GM12878 (cell line): ENCODE results near the gene PARPBP. TPM values are rescaled to one million over a fixed set of nuclear protein-coding genes. Genes with fewer than 3 reads are reported as not detected.

Experiments used
- ATAC-seq: fragments of 200-7000 bp; cut with Tn5 transposase; 3 replicates; pipeline ENCODE4 v1.9.1; 2020; ENCODE audit warnings: mild to moderate bottlenecking, moderate library complexity
- BruUV-seq: library from RNA; stranded (reverse); fragments of 400-500 nt; replicated peaks from 2 replicates; lab custom pipeline; 2021; lab: Mats Ljungman, UMichigan
- CTCF ChIA-PET: fragments of 300-600 bp; sonication (Branson Sonifier 250); formaldehyde crosslinking; extraction: SDS; loops from one replicate; lab custom pipeline; 2021; ENCODE audit warnings: inconsistent platforms; lab: Yijun Ruan, JAX
- POLR2A ChIA-PET: fragments of 350-600 bp; formaldehyde crosslinking; extraction: SDS; loops from one replicate; lab custom pipeline; 2021; ENCODE audit warnings: inconsistent platforms; lab: Charles Lee
- RAD21 ChIA-PET: fragments of 300-600 bp; sonication (Branson Sonifier 250); formaldehyde crosslinking; loops from one replicate; lab custom pipeline; 2023; ENCODE audit warnings: antibody characterized with exemption; ENCODE audit not compliant: unreplicated experiment; lab: Charles Lee
- SMC1A ChIA-PET: fragments of 300-600 bp; sonication (Branson Sonifier 250); formaldehyde crosslinking; loops from one replicate; lab custom pipeline; 2023; ENCODE audit not compliant: unreplicated experiment, uncharacterized antibody; lab: Charles Lee
- DNase-seq: peaks from one replicate; pipeline ENCODE4 v3.0.0-alpha.2; 2011; ENCODE audit warnings: low read depth, low spot score
- FAIRE-seq: peaks from 3 replicates; lab custom pipeline; 2011; peaks lifted over from hg19 to GRCh38; lab: Jason Lieb, UNC
- H2AFZ ChIP-seq: 2 replicates; pipeline ENCODE4 v1.6.0; 2011; ENCODE audit warnings: low read depth, low read length, control low read depth; ENCODE audit not compliant: control insufficient read depth
- H3K27ac ChIP-seq: 2 replicates; pipeline ENCODE4 v1.5.1; 2011; ENCODE audit warnings: control low read depth; ENCODE audit not compliant: control insufficient read depth, insufficient read depth
- H3K27me3 ChIP-seq, 2 experiments: replicated peaks in 1 of 2; 2 replicates each; pipeline versions ENCODE4 v1.6.0 to v1.6.1; 2011; ENCODE audit warnings: low read length in 1 of 2; ENCODE audit not compliant: control insufficient read depth in 2 of 2, insufficient read depth in 2 of 2
- H3K36me3 ChIP-seq, 2 experiments: 2 replicates each; pipeline ENCODE4 v1.5.1; 2011; ENCODE audit warnings: low read length in 1 of 2; ENCODE audit not compliant: control insufficient read depth in 2 of 2, insufficient read depth in 2 of 2
- H3K4me1 ChIP-seq: 2 replicates; pipeline ENCODE4 v1.6.1; 2011; ENCODE audit warnings: mild to moderate bottlenecking, low read length, moderate library complexity, mixed read lengths; ENCODE audit not compliant: control insufficient read depth, insufficient read depth
- H3K4me2 ChIP-seq: 2 replicates; pipeline ENCODE4 v1.6.0; 2011; ENCODE audit warnings: control low read depth; ENCODE audit not compliant: control insufficient read depth, insufficient read depth
- H3K4me3 ChIP-seq: fragments of 200-600 bp; sonication (generic); 2 replicates; pipeline ENCODE4 v1.5.1; 2016
- H3K79me2 ChIP-seq: 2 replicates; pipeline ENCODE4 v1.6.0; 2011; ENCODE audit warnings: low read length; ENCODE audit not compliant: control insufficient read depth, insufficient read depth
- H3K9ac ChIP-seq: 2 replicates; pipeline ENCODE4 v1.8.0; 2011; ENCODE audit warnings: low read length, control low read depth, mixed read lengths; ENCODE audit not compliant: control insufficient read depth, insufficient read depth
- H3K9me3 ChIP-seq: replicated peaks from 3 replicates; pipeline ENCODE4 v1.5.1; 2011; ENCODE audit warnings: mild to moderate bottlenecking, low read length; ENCODE audit not compliant: control insufficient read depth, insufficient read depth
- H4K20me1 ChIP-seq: 2 replicates; pipeline ENCODE4 v1.6.0; 2011; ENCODE audit not compliant: control insufficient read depth, insufficient read depth
- EED ChIP-seq: sonication (generic); IDR thresholded peaks from 2 replicates; pipeline ENCODE4 v1.6.1; 2016; ENCODE audit warnings: antibody characterized with exemption, low read depth
- EGR1 ChIP-seq, 2 experiments: IDR thresholded peaks; 1 replicate in 1 of 2; 2 replicates in 1 of 2; pipeline ENCODE4 v1.6.1; 2011 to 2012; ENCODE audit warnings: low read depth in 2 of 2, low read length in 2 of 2, borderline replicate concordance in 1 of 2, mild to moderate bottlenecking in 1 of 2, moderate library complexity in 1 of 2
- ELK1 ChIP-seq: IDR thresholded peaks from 2 replicates; pipeline ENCODE4 v1.6.1; 2012; ENCODE audit warnings: low read depth, low read length, improper control_type of control experiment
- JUND ChIP-seq: IDR thresholded peaks from 2 replicates; pipeline ENCODE4 v1.6.1; 2012; ENCODE audit warnings: low read depth, mild to moderate bottlenecking, low read length, improper control_type of control experiment, moderate library complexity
- NR2C1 ChIP-seq: fragments of 450-650 bp; IDR thresholded peaks from 2 replicates; pipeline ENCODE4 v1.6.1; 2017; ENCODE audit warnings: antibody characterized with exemption, mild to moderate bottlenecking, moderate library complexity
- POU2F2 ChIP-seq: IDR thresholded peaks from 3 replicates; pipeline ENCODE4 v1.6.1; 2011; ENCODE audit warnings: low read depth, mild to moderate bottlenecking, low read length, borderline replicate concordance
- SP1 ChIP-seq: IDR thresholded peaks from one replicate; pipeline ENCODE4 v1.6.1; 2011; ENCODE audit warnings: low read depth, low read length
- SPI1 ChIP-seq: IDR thresholded peaks from 2 replicates; pipeline ENCODE4 v1.6.1; 2011; ENCODE audit warnings: low read depth, mild to moderate bottlenecking, low read length, moderate library complexity, borderline replicate concordance; ENCODE audit not compliant: insufficient read depth
- SRF ChIP-seq, 2 experiments: IDR thresholded peaks; 2 replicates each; pipeline ENCODE4 v1.6.1; 2011; ENCODE audit warnings: low read depth in 2 of 2, low read length in 2 of 2, mild to moderate bottlenecking in 1 of 2, moderate library complexity in 1 of 2
- TBL1XR1 ChIP-seq: IDR thresholded peaks from 2 replicates; pipeline ENCODE4 v1.6.1; 2012; ENCODE audit warnings: low read depth, low read length, improper control_type of control experiment
- TCF3 ChIP-seq: IDR thresholded peaks from 2 replicates; pipeline ENCODE4 v1.6.1; 2012; ENCODE audit warnings: low read depth, mild to moderate bottlenecking, low read length, borderline replicate concordance; ENCODE audit not compliant: insufficient read depth
- ZBTB11 ChIP-seq: fragments of 450-650 bp; formaldehyde crosslinking; IDR thresholded peaks from 2 replicates; pipeline ENCODE4 v1.5.0; 2022; ENCODE audit warnings: mild to moderate bottlenecking, missing genetic modification characterization
- ZSCAN29 ChIP-seq: fragments of 450-650 bp; IDR thresholded peaks from 2 replicates; pipeline ENCODE4 v1.6.1; 2017; ENCODE audit warnings: mild to moderate bottlenecking, moderate library complexity
- WGBS: methylation state at CpG from one replicate; pipeline ENCODE4 v1.1.6; 2016; ENCODE audit warnings: low lambda C conversion rate; ENCODE audit not compliant: insufficient replicate concordance, insufficient coverage; ENCODE audit errors: missing lambda C conversion rate; 5-methylcytosine and 5-hydroxymethylcytosine counted together
- in situ Hi-C: fragments of 300-500 bp; cut with MboI; formaldehyde crosslinking; loops from 9 replicates; pipeline ENCODE4 v1.14.3; 2018; ENCODE audit warnings: mixed read lengths
- intact Hi-C: fragments of 100-400 bp; cut with micrococcal nuclease; formaldehyde crosslinking; loops from one replicate; pipeline ENCODE4 v1.14.2; 2022; ENCODE audit not compliant: unreplicated experiment
- polyA plus RNA-seq, 11 experiments: library from polyadenylated mRNA; depleted of rRNA in 4 of 11; unstranded in 6 of 11; stranded (reverse) in 5 of 11; fragments of >200 nt; fragmentation: Nextera tagmentation in 4 of 11; fragmentation: Illumina TruSeq in 1 of 11; extraction: Ambion mirVana in 4 of 11; extraction: Trizol in 1 of 11; gene quantifications; 1 replicate in 1 of 11; 2 replicates in 10 of 11; pipeline versions ENCODE4 v1.2.1 to v1.2.3, GENCODE V29; 2011 to 2016; ENCODE audit warnings: inconsistent platforms in 2 of 11, missing spikeins in 2 of 11, low read depth in 1 of 11
- total RNA-seq, 4 experiments: library from RNA; depleted of rRNA in 3 of 4; stranded (reverse); fragments of >200 nt in 3 of 4; fragmentation: Illumina TruSeq in 1 of 4; extraction: Trizol in 1 of 4; gene quantifications; 2 replicates each; pipeline versions ENCODE4 v1.2.1 to v1.2.3, GENCODE V29; 2013 to 2021
- TF ChIP-seq, protein P1 (sequence below): fragments of 150-350 bp; IDR thresholded peaks from 2 replicates; pipeline ENCODE4 v1.6.1; 2016; ENCODE audit warnings: low read depth, low read length
- TF ChIP-seq, protein P2 (sequence below): IDR thresholded peaks from 2 replicates; pipeline ENCODE4 v1.6.1; 2012; ENCODE audit warnings: low read length, inconsistent platforms

Gene PARPBP
- total and polyA plus RNA-seq, 10 of the 15 experiments (the other 5 are each of a cell fraction or from before 2014, with no cell fraction given): 20.3 to 57.7 (median 32.4) TPM

- FAIRE-seq (no peak), ATAC-seq (no peak), DNase-seq (no peak)
- ChIA-PET SMC1A (no interaction called here), RAD21 (no interaction called here), POLR2A (no interaction called here), CTCF (no interaction called here)
- H3K79me2 ChIP-seq: no peaks in the 10 kb centered on the region
- BruUV-seq: no TSS peak
- H3K4me3 ChIP-seq: no peak overlapping the region
- in situ Hi-C loops: no loop called here
- no peaks in the 10 kb centered on the region; a peak in 1 of 4 replicates for H3K36me3 ChIP-seq
- H3K27me3 ChIP-seq: no peaks in the 10 kb centered on the region
- H2AFZ ChIP-seq: no peak overlapping the region
- WGBS: 99% methylated on average over 4 of the region's 4 CpGs
- no peaks in the 10 kb centered on the region for H3K4me1 ChIP-seq
- intact Hi-C loops: no loop called here
- H3K4me2 ChIP-seq: no peak overlapping the region
- H3K9me3 ChIP-seq: no peaks in the 10 kb centered on the region; the same call in 2 of the 3 replicates
- H4K20me1 ChIP-seq: no peaks in the 10 kb centered on the region
- no peak overlapping the region for H3K27ac ChIP-seq
- H3K9ac ChIP-seq: no peak overlapping the region
- no peak for TF ChIP-seq EED
- TF ChIP-seq, protein P1, sequence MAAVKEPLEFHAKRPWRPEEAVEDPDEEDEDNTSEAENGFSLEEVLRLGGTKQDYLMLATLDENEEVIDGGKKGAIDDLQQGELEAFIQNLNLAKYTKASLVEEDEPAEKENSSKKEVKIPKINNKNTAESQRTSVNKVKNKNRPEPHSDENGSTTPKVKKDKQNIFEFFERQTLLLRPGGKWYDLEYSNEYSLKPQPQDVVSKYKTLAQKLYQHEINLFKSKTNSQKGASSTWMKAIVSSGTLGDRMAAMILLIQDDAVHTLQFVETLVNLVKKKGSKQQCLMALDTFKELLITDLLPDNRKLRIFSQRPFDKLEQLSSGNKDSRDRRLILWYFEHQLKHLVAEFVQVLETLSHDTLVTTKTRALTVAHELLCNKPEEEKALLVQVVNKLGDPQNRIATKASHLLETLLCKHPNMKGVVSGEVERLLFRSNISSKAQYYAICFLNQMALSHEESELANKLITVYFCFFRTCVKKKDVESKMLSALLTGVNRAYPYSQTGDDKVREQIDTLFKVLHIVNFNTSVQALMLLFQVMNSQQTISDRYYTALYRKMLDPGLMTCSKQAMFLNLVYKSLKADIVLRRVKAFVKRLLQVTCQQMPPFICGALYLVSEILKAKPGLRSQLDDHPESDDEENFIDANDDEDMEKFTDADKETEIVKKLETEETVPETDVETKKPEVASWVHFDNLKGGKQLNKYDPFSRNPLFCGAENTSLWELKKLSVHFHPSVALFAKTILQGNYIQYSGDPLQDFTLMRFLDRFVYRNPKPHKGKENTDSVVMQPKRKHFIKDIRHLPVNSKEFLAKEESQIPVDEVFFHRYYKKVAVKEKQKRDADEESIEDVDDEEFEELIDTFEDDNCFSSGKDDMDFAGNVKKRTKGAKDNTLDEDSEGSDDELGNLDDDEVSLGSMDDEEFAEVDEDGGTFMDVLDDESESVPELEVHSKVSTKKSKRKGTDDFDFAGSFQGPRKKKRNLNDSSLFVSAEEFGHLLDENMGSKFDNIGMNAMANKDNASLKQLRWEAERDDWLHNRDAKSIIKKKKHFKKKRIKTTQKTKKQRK: no peak
- TF ChIP-seq EGR1 (IDR thresholded peaks at IDR 0.05; ENCODE audit: borderline replicate concordance in 1 of 2, low read depth in 2 of 2, low read length in 2 of 2): no peak
- no peak for TF ChIP-seq SRF (IDR thresholded peaks at IDR 0.05; ENCODE audit: low read depth in 2 of 2, low read length in 2 of 2)
- TF ChIP-seq, protein P2, sequence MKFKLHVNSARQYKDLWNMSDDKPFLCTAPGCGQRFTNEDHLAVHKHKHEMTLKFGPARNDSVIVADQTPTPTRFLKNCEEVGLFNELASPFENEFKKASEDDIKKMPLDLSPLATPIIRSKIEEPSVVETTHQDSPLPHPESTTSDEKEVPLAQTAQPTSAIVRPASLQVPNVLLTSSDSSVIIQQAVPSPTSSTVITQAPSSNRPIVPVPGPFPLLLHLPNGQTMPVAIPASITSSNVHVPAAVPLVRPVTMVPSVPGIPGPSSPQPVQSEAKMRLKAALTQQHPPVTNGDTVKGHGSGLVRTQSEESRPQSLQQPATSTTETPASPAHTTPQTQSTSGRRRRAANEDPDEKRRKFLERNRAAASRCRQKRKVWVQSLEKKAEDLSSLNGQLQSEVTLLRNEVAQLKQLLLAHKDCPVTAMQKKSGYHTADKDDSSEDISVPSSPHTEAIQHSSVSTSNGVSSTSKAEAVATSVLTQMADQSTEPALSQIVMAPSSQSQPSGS: no peak
- TF ChIP-seq JUND: no peak
- TF ChIP-seq ELK1: no peak
- no peak for TF ChIP-seq ZSCAN29
- no peak for TF ChIP-seq POU2F2
- no peak for TF ChIP-seq ZBTB11 (CRISPR knock-in tag)
- TF ChIP-seq SP1: no peak
- no peak for TF ChIP-seq TCF3
- TF ChIP-seq TBL1XR1: no peak
- TF ChIP-seq SPI1: no peak
- no peak for TF ChIP-seq NR2C1
Measured at GRCh38 chr12:102202556-102202955, 82.6 kb downstream of the PARPBP start.
